ENCODE data around the gene SGPP1. TPM values are rescaled to one million over a fixed set of nuclear protein-coding genes. Genes with fewer than 3 reads are reported as not detected.

SGPP1 gene
- total and polyA plus RNA-seq, 12 donors, result 4.0 to 9.0 (median 4.7) TPM

- H3K9me3 ChIP-seq, result no peaks in the 10 kb centered on the region
- H3K27ac ChIP-seq, result no peak overlapping the region
- DNase-seq, result no peak
- ATAC-seq, result no peak
- 79 to 83% methylated on average over 7 of the region's 7 CpGs for WGBS, 2 donors
- no peaks in the 10 kb centered on the region for H3K4me1 ChIP-seq
- TF ChIP-seq CTCF (IDR thresholded peaks at IDR 0.05), result no peak
- H3K36me3 ChIP-seq, result peaks cover 0 to 28% (median 0%) of the 10 kb centered on the region in 9 donors
- intact Hi-C loops (cut with DNase I), result no loop called here
- no peak overlapping the region for H3K4me3 ChIP-seq
- no peaks in the 10 kb centered on the region for H3K27me3 ChIP-seq
Measured at GRCh38 chr14:63673886-63674497, 53.9 kb downstream of the SGPP1 start.

- TF ChIP-seq CTCF (IDR thresholded peaks at IDR 0.05), result no peak
- DNase-seq (no peak), ATAC-seq (no peak)
- Histone ChIP-seq H3K36me3 (peaks cover 0 to 24% (median 0%) of the 10 kb centered on the region in 9 donors), H3K4me1 (no peaks in the 10 kb centered on the region), H3K9me3 (no peaks in the 10 kb centered on the region), H3K4me3 (no peak overlapping the region), H3K27me3 (no peaks in the 10 kb centered on the region), H3K27ac (no peak overlapping the region)
- intact Hi-C loops (cut with DNase I), result no loop called here
- WGBS, 2 donors, result 88 to 91% methylated on average over 5 of the region's 5 CpGs
Measured at GRCh38 chr14:63673255-63673654, 54.6 kb downstream of the SGPP1 start.

- no peak for TF ChIP-seq CTCF (IDR thresholded peaks at IDR 0.05)
- H3K27ac ChIP-seq, result no peak overlapping the region
- intact Hi-C loops (cut with DNase I), result no loop called here
- no peaks in the 10 kb centered on the region for H3K9me3 ChIP-seq
- no peak overlapping the region for H3K4me3 ChIP-seq
- 85 to 87% methylated on average over 7 of the region's 7 CpGs for WGBS, 2 donors
- H3K4me1 ChIP-seq, result no peaks in the 10 kb centered on the region
- H3K27me3 ChIP-seq, result no peaks in the 10 kb centered on the region
- DNase-seq (no peak), ATAC-seq (no peak)
- H3K36me3 ChIP-seq, result peaks cover 0 to 17% (median 0%) of the 10 kb centered on the region in 9 donors
Measured at GRCh38 chr14:63672417-63673180, 55.3 kb downstream of the SGPP1 start.

GRCh38 chr14:63671987-63672386, 55.9 kb downstream of the SGPP1 start:
- no peaks in the 10 kb centered on the region for H3K4me1 ChIP-seq
- WGBS, 2 donors, result 83 to 92% methylated on average over 3 of the region's 3 CpGs
- no peak overlapping the region for H3K4me3 ChIP-seq
- no peak overlapping the region for H3K27ac ChIP-seq
- intact Hi-C loops (cut with DNase I), result no loop called here
- no peaks in the 10 kb centered on the region for H3K27me3 ChIP-seq
- no peak for DNase-seq
- ATAC-seq, result no peak
- no peak for TF ChIP-seq CTCF (IDR thresholded peaks at IDR 0.05)
- no peaks in the 10 kb centered on the region for H3K9me3 ChIP-seq
- H3K36me3 ChIP-seq, result peaks cover 0 to 12% (median 0%) of the 10 kb centered on the region in 9 donors

All from heart right ventricle (tissue), 16 donors.